SK-N-MC (cell line): ENCODE data around the gene DEGS2.

Experiments used
- EZH2 ChIP-seq: fragments of 200-600 bp; sonication (generic); IDR thresholded peaks from one replicate; pipeline ENCODE4 v1.6.1; 2017; ENCODE audit warnings: antibody characterized with exemption
- FOXP2 ChIP-seq: optimal IDR thresholded peaks from 2 replicates; pipeline ENCODE3; 2011; ENCODE audit warnings: mild to moderate bottlenecking, moderate library complexity; ENCODE audit not compliant: insufficient read depth; ENCODE audit errors: extremely low read length, control extremely low read depth
- POLR2AphosphoS5 ChIP-seq: IDR thresholded peaks from 2 replicates; pipeline ENCODE4 v1.6.1; 2012; ENCODE audit warnings: mild to moderate bottlenecking, low read depth, low read length, borderline replicate concordance

DNA sequence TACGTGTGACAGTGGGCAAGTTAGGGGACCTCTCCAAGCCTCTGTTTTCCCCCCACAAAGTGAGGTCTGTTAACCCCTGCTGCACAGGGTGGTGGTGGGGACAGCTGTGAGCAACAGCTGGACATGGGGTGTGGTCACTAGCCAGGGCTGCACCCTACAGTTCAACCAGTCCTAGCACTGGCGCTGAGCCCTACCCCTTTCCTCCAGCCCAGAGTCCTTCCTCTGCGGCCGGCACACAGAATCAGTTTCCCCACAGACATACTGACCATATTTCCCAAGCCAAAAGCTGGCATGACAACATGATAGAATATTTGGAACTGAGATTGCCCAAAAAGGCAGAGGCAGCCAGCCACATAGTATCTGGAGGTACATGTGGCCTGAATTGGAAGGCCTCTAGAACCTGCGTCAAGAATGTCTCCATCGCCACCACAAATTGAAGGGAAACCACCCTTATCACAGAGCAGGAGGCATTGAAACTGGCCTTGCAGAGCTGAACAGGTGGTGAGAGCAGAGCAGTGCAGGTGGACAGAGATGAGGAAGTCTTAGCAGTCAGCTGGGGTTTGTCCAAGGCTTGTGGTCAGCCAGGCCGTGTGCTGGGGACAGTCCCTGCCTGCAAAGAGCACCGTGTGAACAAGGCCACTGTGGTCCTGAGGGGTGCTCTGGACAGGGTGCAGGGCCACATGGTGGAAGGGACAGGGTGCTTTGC, 21.2 kb downstream of the DEGS2 start:
- TF ChIP-seq POLR2AphosphoS5 (no peak), EZH2 (no peak), FOXP2 (no peak)
